Astrocyte (in vitro differentiated cells and primary cell): Measurements from ENCODE around the gene REC114. TPM values are rescaled to one million over a fixed set of nuclear protein-coding genes. Genes with fewer than 3 reads are reported as not detected.

Experiments used
- DNase-seq: peaks from one replicate; pipeline ENCODE4 v3.0.0-alpha.2; 2010; ENCODE audit warnings: low read depth
- FAIRE-seq: peaks from 2 replicates; lab custom pipeline; 2011; peaks lifted over from hg19 to GRCh38; lab: Jason Lieb, UNC
- H2AFZ ChIP-seq: 2 replicates; pipeline ENCODE4 v1.6.0; 2012; ENCODE audit warnings: low read depth, low read length, inconsistent platforms
- H3K27ac ChIP-seq: 2 replicates; pipeline ENCODE4 v1.5.1; 2011; ENCODE audit warnings: low read depth, low read length, inconsistent platforms
- H3K27me3 ChIP-seq: 2 replicates; pipeline ENCODE4 v1.6.0; 2011; ENCODE audit warnings: low read length, inconsistent platforms; ENCODE audit not compliant: insufficient read depth
- H3K36me3 ChIP-seq: 2 replicates; pipeline ENCODE4 v1.5.1; 2011; ENCODE audit warnings: low read length, inconsistent platforms; ENCODE audit not compliant: insufficient read depth
- H3K4me1 ChIP-seq: 2 replicates; pipeline ENCODE4 v1.5.1; 2011; ENCODE audit warnings: low read length, inconsistent platforms; ENCODE audit not compliant: insufficient read depth
- H3K4me2 ChIP-seq: 2 replicates; pipeline ENCODE4 v1.6.0; 2012; ENCODE audit warnings: low read length, inconsistent platforms
- H3K4me3 ChIP-seq: 2 replicates; pipeline ENCODE4 v1.5.1; 2011; ENCODE audit warnings: low read depth, mild to moderate bottlenecking, low read length, inconsistent platforms; ENCODE audit not compliant: insufficient read depth
- H3K79me2 ChIP-seq: 2 replicates; pipeline ENCODE4 v1.6.0; 2012; ENCODE audit warnings: mild to moderate bottlenecking, low read length, inconsistent platforms; ENCODE audit not compliant: insufficient read depth
- H3K9ac ChIP-seq: 2 replicates; pipeline ENCODE4 v1.6.0; 2012; ENCODE audit warnings: mild to moderate bottlenecking, low read length, inconsistent platforms
- H3K9me3 ChIP-seq: 2 replicates; pipeline ENCODE4 v1.5.1; 2012; ENCODE audit warnings: low read depth, mild to moderate bottlenecking, low read length, inconsistent platforms; ENCODE audit not compliant: insufficient read depth
- H4K20me1 ChIP-seq: 2 replicates; pipeline ENCODE4 v1.6.0; 2012; ENCODE audit warnings: low read length, inconsistent platforms; ENCODE audit not compliant: insufficient read depth
- H3K27ac Mint-ChIP-seq: one replicate; pipeline ENCODE4 v1.8.0; 2021; ENCODE audit warnings: mild to moderate bottlenecking, mixed read lengths; ENCODE audit not compliant: unreplicated experiment
- H3K27me3 Mint-ChIP-seq: one replicate; pipeline ENCODE4 v1.8.0; 2021; ENCODE audit warnings: low read depth, mixed read lengths; ENCODE audit not compliant: unreplicated experiment
- H3K36me3 Mint-ChIP-seq: one replicate; pipeline ENCODE4 v1.8.0; 2021; ENCODE audit warnings: low read depth, mixed read lengths; ENCODE audit not compliant: unreplicated experiment
- H3K4me1 Mint-ChIP-seq: one replicate; pipeline ENCODE4 v1.8.0; 2021; ENCODE audit warnings: low read depth, mixed read lengths; ENCODE audit not compliant: unreplicated experiment
- H3K4me3 Mint-ChIP-seq: one replicate; pipeline ENCODE4 v1.8.0; 2021; ENCODE audit warnings: mild to moderate bottlenecking, moderate library complexity, mixed read lengths; ENCODE audit not compliant: unreplicated experiment
- H3K9me3 Mint-ChIP-seq: one replicate; pipeline ENCODE4 v1.8.0; 2021; ENCODE audit warnings: mild to moderate bottlenecking, mixed read lengths; ENCODE audit not compliant: unreplicated experiment
- EZH2 ChIP-seq: IDR thresholded peaks from 2 replicates; pipeline ENCODE4 v1.6.1; 2012; ENCODE audit warnings: mild to moderate bottlenecking, low read length, inconsistent platforms; ENCODE audit not compliant: insufficient read depth
- total RNA-seq: library from RNA; stranded (reverse); gene quantifications from 2 replicates; pipeline ENCODE4 v1.2.1, GENCODE V29; 2021
- TF ChIP-seq, protein P1 (sequence below): IDR thresholded peaks from 2 replicates; pipeline ENCODE4 v1.5.1; 2011; ENCODE audit warnings: low read depth, mild to moderate bottlenecking, inconsistent platforms, low read length, moderate library complexity; ENCODE audit not compliant: insufficient read depth

REC114 gene
- total RNA-seq, 1 donor from 2014 or later, result not detected

GRCh38 chr15:73433873-73434272 is 9.1 kb upstream of the REC114 start:
- Mint-ChIP-seq H3K9me3 (no peaks in the 10 kb centered on the region), H3K27me3 (peaks cover 6% of the 10 kb centered on the region), H3K36me3 (no peaks in the 10 kb centered on the region), H3K27ac (no peak overlapping the region), H3K4me1 (peaks cover 7% of the 10 kb centered on the region), H3K4me3 (no peak overlapping the region)
- Histone ChIP-seq H3K9me3 (no peaks in the 10 kb centered on the region), H3K9ac (no peak overlapping the region), H4K20me1 (no peaks in the 10 kb centered on the region), H3K4me1 (no peaks in the 10 kb centered on the region), H3K4me3 (no peak overlapping the region), H2AFZ (no peak overlapping the region), H3K79me2 (no peaks in the 10 kb centered on the region), H3K4me2 (no peak overlapping the region), H3K27ac (no peak overlapping the region), H3K27me3 (peaks cover 9% of the 10 kb centered on the region), H3K36me3 (no peaks in the 10 kb centered on the region)
- FAIRE-seq, result no peak
- no peak for DNase-seq
- TF ChIP-seq EZH2, result no peak
- TF ChIP-seq, protein P1, sequence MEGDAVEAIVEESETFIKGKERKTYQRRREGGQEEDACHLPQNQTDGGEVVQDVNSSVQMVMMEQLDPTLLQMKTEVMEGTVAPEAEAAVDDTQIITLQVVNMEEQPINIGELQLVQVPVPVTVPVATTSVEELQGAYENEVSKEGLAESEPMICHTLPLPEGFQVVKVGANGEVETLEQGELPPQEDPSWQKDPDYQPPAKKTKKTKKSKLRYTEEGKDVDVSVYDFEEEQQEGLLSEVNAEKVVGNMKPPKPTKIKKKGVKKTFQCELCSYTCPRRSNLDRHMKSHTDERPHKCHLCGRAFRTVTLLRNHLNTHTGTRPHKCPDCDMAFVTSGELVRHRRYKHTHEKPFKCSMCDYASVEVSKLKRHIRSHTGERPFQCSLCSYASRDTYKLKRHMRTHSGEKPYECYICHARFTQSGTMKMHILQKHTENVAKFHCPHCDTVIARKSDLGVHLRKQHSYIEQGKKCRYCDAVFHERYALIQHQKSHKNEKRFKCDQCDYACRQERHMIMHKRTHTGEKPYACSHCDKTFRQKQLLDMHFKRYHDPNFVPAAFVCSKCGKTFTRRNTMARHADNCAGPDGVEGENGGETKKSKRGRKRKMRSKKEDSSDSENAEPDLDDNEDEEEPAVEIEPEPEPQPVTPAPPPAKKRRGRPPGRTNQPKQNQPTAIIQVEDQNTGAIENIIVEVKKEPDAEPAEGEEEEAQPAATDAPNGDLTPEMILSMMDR, result no peak

GRCh38 chr15:73436613-73437012 is 6.4 kb upstream of the REC114 start:
- no peak for TF ChIP-seq EZH2
- TF ChIP-seq, protein P1, result no peak
- DNase-seq (no peak), FAIRE-seq (no peak)
- H2AFZ ChIP-seq, result no peak overlapping the region
- no peak overlapping the region for H3K4me2 ChIP-seq
- Mint-ChIP-seq H3K4me3 (no peak overlapping the region), H3K36me3 (no peaks in the 10 kb centered on the region), H3K27ac (peak overlapping the region; percentile 43), H3K27me3 (peaks cover 2% of the 10 kb centered on the region), H3K4me1 (peaks cover 7% of the 10 kb centered on the region), H3K9me3 (no peaks in the 10 kb centered on the region)
- no peak overlapping the region for H3K9ac ChIP-seq
- no peak overlapping the region for H3K27ac ChIP-seq
- no peaks in the 10 kb centered on the region for H3K36me3 ChIP-seq
- H4K20me1 ChIP-seq, result no peaks in the 10 kb centered on the region
- H3K27me3 ChIP-seq, result peaks cover 9% of the 10 kb centered on the region
- no peak overlapping the region for H3K4me3 ChIP-seq
- no peaks in the 10 kb centered on the region for H3K79me2 ChIP-seq
- no peaks in the 10 kb centered on the region for H3K4me1 ChIP-seq
- H3K9me3 ChIP-seq, result no peaks in the 10 kb centered on the region

DNA sequence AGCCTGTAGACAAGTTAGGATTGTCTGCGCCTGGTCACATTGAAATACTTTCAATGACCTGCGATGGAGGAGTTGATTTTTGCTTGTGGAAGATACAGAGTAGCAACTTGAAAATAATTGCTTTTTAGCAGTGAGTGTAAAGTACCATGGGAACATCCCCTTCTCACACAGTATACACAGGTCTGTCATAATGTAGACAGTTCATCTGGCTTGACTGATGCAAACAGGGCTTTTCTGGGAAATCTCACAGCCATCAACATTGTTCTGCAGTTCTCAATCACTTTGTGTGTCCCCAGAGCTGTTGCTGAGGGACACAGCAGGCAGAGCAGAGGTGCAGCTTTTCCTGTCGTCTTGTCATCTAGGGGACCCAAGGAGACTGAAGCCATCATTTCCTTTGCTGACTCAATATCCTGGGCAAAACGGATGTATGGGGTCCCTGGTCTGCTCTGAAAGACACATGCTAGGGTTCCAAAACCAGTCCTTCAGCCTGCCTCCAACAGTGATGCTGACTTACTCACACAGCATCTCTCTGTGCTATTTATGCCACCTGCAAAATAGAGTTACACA is 5.3 kb upstream of the REC114 start:
- Histone ChIP-seq H3K27ac (no peak overlapping the region), H3K4me1 (no peaks in the 10 kb centered on the region), H2AFZ (no peak overlapping the region), H3K4me3 (no peak overlapping the region), H3K9me3 (no peaks in the 10 kb centered on the region), H3K79me2 (no peaks in the 10 kb centered on the region), H3K27me3 (peaks cover 9% of the 10 kb centered on the region), H3K36me3 (no peaks in the 10 kb centered on the region), H4K20me1 (no peaks in the 10 kb centered on the region), H3K9ac (no peak overlapping the region), H3K4me2 (no peak overlapping the region)
- FAIRE-seq (no peak), DNase-seq (no peak)
- TF ChIP-seq EZH2, result no peak
- TF ChIP-seq, protein P1, result no peak
- Mint-ChIP-seq H3K4me3 (no peak overlapping the region), H3K9me3 (no peaks in the 10 kb centered on the region), H3K27me3 (peaks cover 2% of the 10 kb centered on the region), H3K27ac (peak overlapping the region; percentile 13), H3K36me3 (no peaks in the 10 kb centered on the region), H3K4me1 (peaks cover 7% of the 10 kb centered on the region)
